ENCODE data around the gene ITPA.
A peak's percentile ranks its signal among the peaks of the same experiment; 100 is the strongest.

Gene ITPA

DNA sequence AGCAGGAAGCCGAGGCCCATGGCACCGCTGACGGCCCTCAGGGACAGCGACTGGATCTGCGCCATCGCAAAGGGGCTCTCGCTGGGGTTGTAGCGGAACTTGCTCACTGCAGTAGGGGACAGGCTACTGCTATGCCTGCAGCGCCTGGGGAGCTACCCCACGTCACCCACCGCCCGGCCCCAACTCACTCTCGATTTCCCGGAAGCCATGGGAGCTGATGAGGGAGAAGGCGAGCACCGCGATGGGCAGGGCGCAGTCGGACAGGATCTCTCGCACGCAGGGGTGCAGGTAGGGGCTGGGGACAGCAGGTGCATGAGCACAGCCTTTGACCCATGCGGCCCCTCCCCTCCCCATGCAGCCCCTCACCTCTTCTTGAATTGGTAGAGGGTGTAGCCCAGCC lies 19.9 kb downstream of the ITPA start:
- DNase-seq (ENCODE audit: low spot score): no peak

GRCh38 chr20:3229798-3230197 lies 20.5 kb downstream of the ITPA start:
- DNase-seq (ENCODE audit: low spot score): no peak

GRCh38 chr20:3231116-3231515 lies 21.8 kb downstream of the ITPA start:
- DNase-seq (ENCODE audit: low spot score): no peak

GRCh38 chr20:3231889-3232588 lies 22.7 kb downstream of the ITPA start:
- no peak for DNase-seq (ENCODE audit: low spot score)

- DNase-seq (ENCODE audit: low spot score): no peak
Measured at GRCh38 chr20:3233131-3233990, 24.1 kb downstream of the ITPA start.

GRCh38 chr20:3233991-3234498 lies 24.7 kb downstream of the ITPA start:
- DNase-seq (ENCODE audit: low spot score): no peak

DNA sequence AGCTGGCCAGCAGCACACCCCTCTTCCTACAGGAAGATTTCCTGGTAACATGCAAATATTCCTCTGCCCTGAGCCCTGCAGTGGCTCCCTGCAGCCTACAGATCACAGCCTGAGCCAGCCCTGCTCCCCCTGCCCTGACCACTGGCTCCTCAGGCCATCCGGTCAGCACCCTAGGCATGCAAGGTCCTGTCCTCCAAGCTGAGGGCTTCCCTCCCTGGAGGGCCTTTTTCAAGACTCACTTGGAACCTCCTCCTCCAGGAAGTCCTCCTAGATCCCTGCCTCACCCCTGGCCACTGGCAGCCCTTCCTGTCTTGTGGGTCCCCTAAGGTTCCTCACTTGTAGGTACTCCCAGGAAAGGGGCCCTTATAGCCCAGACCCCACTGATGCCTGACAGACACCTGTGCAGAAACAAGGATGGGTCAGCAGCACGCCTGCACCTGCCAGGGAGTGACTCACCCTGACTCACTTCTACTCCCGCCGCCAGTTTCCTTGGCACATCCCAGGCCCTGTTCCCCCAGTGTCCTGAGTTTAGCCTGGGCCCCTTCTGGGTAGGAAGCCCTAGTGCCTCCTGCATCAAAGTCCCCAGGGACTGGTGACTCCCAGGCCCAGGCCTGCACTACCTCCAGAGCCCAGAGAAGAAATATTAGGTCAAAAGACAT lies 26.5 kb downstream of the ITPA start:
- DNase-seq (ENCODE audit: low spot score): no peak

GRCh38 chr20:3237011-3237957 lies 28.0 kb downstream of the ITPA start:
- DNase-seq (ENCODE audit: low spot score): no peak

DNA sequence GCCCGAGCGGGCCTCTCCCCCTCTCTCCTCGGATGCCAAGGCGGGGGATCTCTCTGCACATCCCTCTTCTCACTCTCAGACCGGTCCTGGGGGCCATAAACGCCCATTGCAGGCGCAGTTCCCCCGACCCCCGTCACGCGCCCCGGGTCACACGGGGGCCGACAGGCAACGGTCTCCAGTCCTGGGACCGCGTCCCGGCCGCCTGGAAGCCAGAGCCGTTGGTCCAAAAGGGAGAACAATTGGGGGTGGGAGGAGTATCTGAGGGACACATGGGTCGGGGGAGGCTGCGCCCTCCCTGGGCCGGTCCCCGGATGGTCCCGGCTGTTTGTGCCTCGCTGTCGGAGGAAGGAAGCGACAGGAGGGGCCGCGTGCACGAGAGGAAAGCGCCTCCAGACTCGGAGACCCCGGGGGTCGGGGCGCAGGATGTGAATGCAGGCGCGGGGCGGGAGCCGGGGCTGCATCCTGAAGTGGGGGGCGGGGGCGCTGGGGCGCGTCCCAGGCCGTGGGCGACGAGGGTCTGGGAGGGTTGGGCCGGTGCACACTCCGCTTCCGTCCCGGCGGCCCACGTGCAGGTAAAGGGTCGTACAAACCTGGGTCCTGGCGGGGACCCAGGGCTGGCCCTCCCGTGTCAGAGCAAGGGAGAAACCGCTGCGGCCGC lies 28.8 kb downstream of the ITPA start:
- no peak for DNase-seq (ENCODE audit: low spot score)

DNA sequence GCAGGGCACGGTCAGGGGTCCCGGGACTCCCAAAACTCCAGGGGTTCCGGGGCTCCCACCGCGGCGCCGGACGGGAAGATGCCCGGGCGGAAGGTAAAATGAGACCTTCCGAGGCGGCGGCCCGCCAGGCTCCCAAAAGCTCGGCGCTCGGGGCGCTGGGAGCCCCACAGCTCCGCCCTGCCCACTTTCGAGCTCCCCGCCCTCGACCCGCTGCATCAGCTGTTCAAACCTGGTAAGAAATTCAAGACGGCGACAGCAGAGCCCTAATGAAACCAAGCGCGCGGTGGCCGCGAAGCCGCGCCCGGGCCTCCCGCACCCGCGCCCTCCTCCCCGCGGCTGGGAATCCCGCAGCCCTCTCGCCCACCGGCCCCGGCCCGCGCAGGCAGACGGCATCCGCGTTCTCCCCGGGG lies 29.3 kb downstream of the ITPA start:
- peak; percentile 83 for DNase-seq (ENCODE audit: low spot score)

DNA sequence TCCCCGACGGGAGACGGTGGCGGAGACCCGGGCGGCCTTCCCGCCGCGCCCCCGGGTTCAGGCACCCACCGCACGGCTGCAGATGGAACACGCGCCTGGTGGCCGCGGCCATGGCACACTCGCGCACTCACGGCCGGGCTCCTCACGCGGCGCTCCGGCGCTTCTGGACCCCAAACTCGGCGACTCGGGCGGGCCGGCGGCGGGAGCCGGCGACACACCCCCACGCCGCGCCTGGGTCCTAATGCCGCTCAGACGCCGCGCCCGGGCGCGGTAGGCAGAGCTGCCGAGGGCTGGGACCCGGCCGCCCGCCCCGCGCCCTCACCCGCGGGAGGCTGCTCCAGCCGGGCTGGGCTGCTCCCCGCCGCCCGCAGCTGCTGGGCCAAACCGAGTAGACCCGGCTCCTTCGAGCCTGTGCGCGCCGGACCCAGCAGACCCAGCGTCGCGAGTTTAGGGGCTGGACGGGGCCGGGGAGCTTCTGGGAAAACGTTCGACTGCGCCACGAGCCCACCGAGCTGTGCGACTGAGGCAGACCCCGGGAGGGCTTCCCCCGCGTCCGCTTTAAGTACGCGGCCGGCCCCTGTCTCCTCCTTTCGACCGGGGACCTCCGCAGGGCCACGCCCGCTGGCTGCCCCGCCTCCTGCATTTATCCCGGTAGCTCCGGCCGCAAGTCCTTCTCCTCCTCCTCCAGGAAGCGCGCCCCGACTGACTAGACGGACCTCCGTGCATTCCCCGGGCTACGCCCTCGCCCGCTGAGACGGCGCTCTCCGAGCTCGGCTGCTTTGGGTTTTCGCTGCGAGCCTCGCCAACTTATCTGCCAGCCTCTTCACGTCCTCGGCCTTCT lies 29.9 kb downstream of the ITPA start, which contains the start of gene SLC4A11:
Gene SLC4A11 (minus strand): TSS at position 165 of the 841 bp plus-strand sequence. CDS start 53 bp downstream, at position 112.
- peak; percentile 93 for DNase-seq (ENCODE audit: low spot score)

DNA sequence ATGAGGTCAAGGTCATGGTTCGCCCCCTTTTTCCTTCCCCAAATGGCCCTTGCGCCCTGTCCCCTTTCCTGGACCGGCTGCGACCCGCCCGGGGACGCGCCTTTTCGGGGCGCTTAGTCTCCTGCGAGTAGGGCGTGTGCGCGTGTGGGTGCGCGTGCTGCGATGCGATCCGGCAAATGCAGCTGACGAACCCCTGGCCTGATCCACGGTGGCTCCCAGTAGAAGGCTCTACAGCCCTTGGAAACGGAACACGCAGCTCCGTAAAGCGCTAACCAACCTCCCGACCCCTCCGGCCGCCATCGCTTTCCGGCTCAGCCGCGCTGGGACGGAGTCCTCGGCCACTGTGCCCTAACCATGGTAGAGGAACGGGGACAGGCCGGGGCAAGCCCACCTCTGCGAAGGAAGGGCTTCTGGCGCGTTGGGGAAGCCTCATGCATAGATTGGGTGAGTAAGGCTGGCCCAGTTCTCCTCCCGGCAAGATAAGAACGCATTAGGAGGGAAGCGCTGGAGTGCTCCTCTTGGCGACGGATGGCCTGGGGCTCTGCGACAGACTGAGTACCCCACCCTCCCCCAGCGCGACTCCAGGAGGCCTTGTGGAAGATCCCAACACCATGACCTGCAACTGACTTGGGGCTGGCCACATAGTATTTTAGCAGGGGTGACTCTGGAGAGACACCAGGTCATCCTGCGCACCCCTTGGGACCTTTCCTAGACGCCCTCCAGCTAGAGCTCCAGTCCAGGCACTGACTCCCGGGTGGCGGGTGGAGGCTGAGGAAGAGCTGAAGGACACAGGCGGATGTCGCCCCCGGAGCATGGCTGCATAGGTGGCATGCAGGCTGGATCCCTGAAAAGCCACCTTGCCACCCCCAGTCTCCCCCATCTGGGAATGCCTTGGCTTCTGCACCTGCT lies 30.8 kb downstream of the ITPA start:
- DNase-seq (ENCODE audit: low spot score): no peak

GRCh38 chr20:3240776-3241363 lies 31.6 kb downstream of the ITPA start:
- DNase-seq (ENCODE audit: low spot score): no peak

- no peak for DNase-seq (ENCODE audit: low spot score)
Measured at GRCh38 chr20:3242172-3242692, 32.9 kb downstream of the ITPA start.

DNA sequence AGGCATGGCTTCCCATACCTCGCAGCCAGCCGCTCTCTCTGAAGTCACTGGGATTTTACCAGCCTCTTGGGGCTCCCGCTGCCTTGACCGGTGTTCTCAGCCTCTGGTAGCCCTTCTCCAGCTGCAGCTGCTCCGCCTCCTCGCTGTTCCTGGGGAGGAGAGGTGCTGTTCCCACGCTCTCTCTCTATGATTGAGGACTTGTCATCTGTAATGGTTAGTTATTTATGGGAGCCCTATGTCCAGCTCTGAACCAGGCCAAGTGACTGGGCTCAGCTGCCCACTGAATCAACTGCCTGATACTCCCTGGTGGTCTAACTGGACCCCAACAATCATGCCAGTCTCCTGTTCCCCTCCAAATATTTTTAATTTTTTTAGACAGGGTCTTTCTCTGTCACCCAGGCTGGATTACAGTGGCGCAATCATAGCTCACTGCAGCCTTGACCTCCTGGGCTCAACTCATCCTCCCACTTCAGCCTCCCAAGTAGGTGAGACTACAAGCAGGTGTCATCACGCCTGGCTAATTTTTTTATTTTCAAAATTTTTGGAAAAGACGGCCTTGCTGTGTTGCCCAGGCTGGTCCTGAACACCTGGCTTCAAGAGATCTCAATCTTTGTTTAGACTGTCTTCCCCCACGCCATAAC lies 34.5 kb downstream of the ITPA start:
- DNase-seq (ENCODE audit: low spot score): no peak

DNA sequence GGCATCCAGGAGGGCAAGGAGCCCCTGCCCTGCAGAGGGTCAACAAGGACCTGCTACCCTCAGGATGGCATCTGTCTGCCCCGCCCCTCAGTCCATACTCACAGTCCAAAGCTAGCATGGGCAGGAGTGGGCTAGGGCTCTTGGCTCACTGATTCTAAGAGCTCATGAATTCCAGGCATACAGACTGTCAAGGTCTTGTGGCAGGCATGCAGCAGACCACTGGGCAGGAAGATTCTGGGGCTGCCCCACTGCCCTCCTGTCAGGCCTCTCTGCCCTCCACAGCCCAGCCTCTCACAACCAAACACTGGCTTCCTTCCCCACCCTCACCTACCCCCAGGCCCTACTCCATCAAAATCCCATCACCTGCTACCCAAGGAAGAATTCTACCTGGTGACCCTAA lies 35.3 kb downstream of the ITPA start:
- no peak for DNase-seq (ENCODE audit: low spot score)

DNA sequence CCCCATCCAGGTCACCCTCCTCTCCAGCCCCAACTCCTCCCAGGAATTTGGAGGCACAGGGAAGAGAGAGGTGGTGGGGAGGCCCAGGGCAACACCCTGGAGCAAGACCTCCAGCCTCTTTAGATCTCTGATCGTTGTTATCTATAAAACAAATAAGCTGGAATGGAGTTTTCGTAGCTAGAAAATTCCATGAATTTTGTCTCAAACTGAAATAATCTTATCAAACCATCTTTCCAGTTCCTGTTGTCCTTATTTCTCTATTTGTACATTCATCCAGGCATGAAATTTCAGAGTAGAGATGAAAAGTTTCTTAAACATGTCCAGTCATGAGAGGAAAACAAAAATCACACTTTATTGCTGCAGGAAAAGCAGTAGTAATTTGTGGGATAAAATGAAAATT lies 35.9 kb downstream of the ITPA start:
- no peak for DNase-seq (ENCODE audit: low spot score)

- DNase-seq (ENCODE audit: low spot score): no peak
Measured at GRCh38 chr20:3245711-3246110, 36.4 kb downstream of the ITPA start.
